ENCODE data around the gene DNAAF5. TPM values are rescaled to one million over a fixed set of nuclear protein-coding genes. Genes with fewer than 3 reads are reported as not detected.
A peak's percentile ranks its signal among the peaks of the same experiment; 100 is the strongest.

Gene DNAAF5
- total and polyA plus RNA-seq, 2 of the 13 experiments (the other 11 are each of a cell fraction or from before 2014, with no cell fraction given): 11.9 to 21.5 TPM

GRCh38 chr7:781936-782529 is 55.5 kb downstream of the DNAAF5 start:
- TF ChIP-seq MAFK (conservative IDR thresholded peaks at IDR 0.05 in 1 of 2, IDR thresholded peaks at IDR 0.05 in 1 of 2; ENCODE audit: low read length in 2 of 2) (peak; percentile 20 to 27; a peak in 1 of 4 replicates), STAG1 (CRISPR knock-in tag; IDR thresholded peaks at IDR 0.05) (no peak)
- Histone ChIP-seq H3K79me2 (ENCODE audit: insufficient read depth, low read length) (no peaks in the 10 kb centered on the region), H3K27ac (ENCODE audit: extremely low read length, insufficient read depth, low read length) (no peak overlapping the region), H2AFZ (ENCODE audit: low read length) (no peak overlapping the region), H3K36me3 (replicated peaks in 1 of 2; ENCODE audit: control insufficient read depth in 1 of 2, insufficient read depth in 2 of 2, low read length in 2 of 2) (peaks cover 15 to 72% of the 10 kb centered on the region in 2 experiments), H3K4me1 (ENCODE audit: insufficient read depth, low read length) (no peaks in the 10 kb centered on the region), H3K27me3 (ENCODE audit: control insufficient read depth in 1 of 2, insufficient read depth in 2 of 2, low read length in 2 of 2) (no peaks in the 10 kb centered on the region), H3K4me3 (replicated peaks in 1 of 3; ENCODE audit: insufficient read depth in 1 of 3, low read depth in 2 of 3, low read length in 3 of 3) (no peak overlapping the region), H3K4me2 (ENCODE audit: low read depth, low read length) (no peak overlapping the region), H3K9me3 (ENCODE audit: low read length) (no peaks in the 10 kb centered on the region), H4K20me1 (ENCODE audit: insufficient read depth, low read length) (no peaks in the 10 kb centered on the region), H3K9ac (ENCODE audit: insufficient read depth, low read depth, low read length) (no peak overlapping the region)
- intact Hi-C loops (cut with micrococcal nuclease; ENCODE audit: unreplicated experiment) (no loop called here), in situ Hi-C loops (cut with HindIII; ENCODE audit: extremely low pct_ligation_motif_present, low pct_unique_long_range_greater_than_20kb) (no loop called here)
- DNase-seq (ENCODE audit: low spot score) (no peak), ATAC-seq (no peak), FAIRE-seq (no peak)
- ChIA-PET POLR2A (no interaction called here), CTCF (ENCODE audit: low intra/inter-chr PET ratio, low total read pairs) (no interaction called here)
- no TSS peak for BruUV-seq (replicated peaks)
- 95% methylated on average over 80 of the region's 80 CpGs for WGBS (ENCODE audit: low lambda C conversion rate)

GRCh38 chr7:782718-783449 is 56.4 kb downstream of the DNAAF5 start:
- DNase-seq (ENCODE audit: low spot score) (no peak), FAIRE-seq (no peak), ATAC-seq (no peak)
- 97% methylated on average over 51 of the region's 56 CpGs for WGBS (ENCODE audit: low lambda C conversion rate)
- H3K27ac ChIP-seq (ENCODE audit: extremely low read length, insufficient read depth, low read length): no peak overlapping the region
- no peak for TF ChIP-seq MED1 (CRISPR knock-in tag; IDR thresholded peaks at IDR 0.05)
- TF ChIP-seq RBM22 (optimal IDR thresholded peaks at IDR 0.05; ENCODE audit: low read length): peak; percentile 31
- no peak for TF ChIP-seq KAT8 (CRISPR knock-in tag; IDR thresholded peaks at IDR 0.05)
- peak; percentile 56; the same call in 1 of the 2 replicates for TF ChIP-seq CEBPB (IDR thresholded peaks at IDR 0.05; ENCODE audit: borderline replicate concordance, low read depth, low read length)
- TF ChIP-seq ZNF703 (CRISPR knock-in tag; IDR thresholded peaks at IDR 0.05; ENCODE audit: borderline replicate concordance): no peak
- no peaks in the 10 kb centered on the region for H4K20me1 ChIP-seq (ENCODE audit: insufficient read depth, low read length)
- H3K4me3 ChIP-seq (replicated peaks in 1 of 3; ENCODE audit: insufficient read depth in 1 of 3, low read depth in 2 of 3, low read length in 3 of 3): no peak overlapping the region
- intact Hi-C loops (cut with micrococcal nuclease; ENCODE audit: unreplicated experiment) (no loop called here), in situ Hi-C loops (cut with HindIII; ENCODE audit: extremely low pct_ligation_motif_present, low pct_unique_long_range_greater_than_20kb) (no loop called here)
- no peaks in the 10 kb centered on the region for H3K79me2 ChIP-seq (ENCODE audit: insufficient read depth, low read length)
- no peak overlapping the region for H2AFZ ChIP-seq (ENCODE audit: low read length)
- peaks cover 13 to 65% of the 10 kb centered on the region in 2 experiments for H3K36me3 ChIP-seq (replicated peaks in 1 of 2; ENCODE audit: control insufficient read depth in 1 of 2, insufficient read depth in 2 of 2, low read length in 2 of 2)
- ChIA-PET POLR2A (no interaction called here), CTCF (ENCODE audit: low intra/inter-chr PET ratio, low total read pairs) (no interaction called here)
- no peaks in the 10 kb centered on the region for H3K9me3 ChIP-seq (ENCODE audit: low read length)
- H3K9ac ChIP-seq (ENCODE audit: insufficient read depth, low read depth, low read length): no peak overlapping the region
- no peaks in the 10 kb centered on the region for H3K4me1 ChIP-seq (ENCODE audit: insufficient read depth, low read length)
- no TSS peak for BruUV-seq (replicated peaks)
- no peak overlapping the region for H3K4me2 ChIP-seq (ENCODE audit: low read depth, low read length)
- H3K27me3 ChIP-seq (ENCODE audit: control insufficient read depth in 1 of 2, insufficient read depth in 2 of 2, low read length in 2 of 2): no peaks in the 10 kb centered on the region

Measured in HepG2 (cell line).